ENCODE data around the gene IFITM1. TPM values are rescaled to one million over a fixed set of nuclear protein-coding genes. Genes with fewer than 3 reads are reported as not detected.
"Not testable (repeated sequence)": the region's sequence is repeated elsewhere in the genome, so short reads cannot be mapped to it uniquely, and the experiment has no call there.

The IFITM1 gene
- polyA plus RNA-seq, 1 donor = 137 TPM

- Histone ChIP-seq H3K36me3 (ENCODE audit: control insufficient read depth, insufficient read depth, low read length) (no peaks in the 10 kb centered on the region), H3K4me1 (ENCODE audit: control insufficient read depth, insufficient read depth, low read length) (peaks cover 23% of the 10 kb centered on the region), H3K27me3 (ENCODE audit: control insufficient read depth, insufficient read depth, low read length) (no peaks in the 10 kb centered on the region), H3K27ac (ENCODE audit: low read length) (peak overlapping the region; percentile 27), H3K4me3 (ENCODE audit: low read length) (no peak overlapping the region), H3K9me3 (ENCODE audit: control insufficient read depth, low read depth, low read length) (no peaks in the 10 kb centered on the region)
- WGBS (ENCODE audit: insufficient coverage, low lambda C conversion rate) = no CpG with 5 or more reads among the region's 15 CpGs
- DNase-seq = peak in 1 of 2 donors; percentile 39
Observed at GRCh38 chr11:335779-336658, 22.2 kb downstream of the IFITM1 start.

- H3K27ac ChIP-seq (ENCODE audit: low read length) = peak overlapping the region; percentile 27
- peaks cover 23% of the 10 kb centered on the region for H3K4me1 ChIP-seq (ENCODE audit: control insufficient read depth, insufficient read depth, low read length)
- no CpG with 5 or more reads among the region's 4 CpGs for WGBS (ENCODE audit: insufficient coverage, low lambda C conversion rate)
- no peaks in the 10 kb centered on the region for H3K27me3 ChIP-seq (ENCODE audit: control insufficient read depth, insufficient read depth, low read length)
- peak in 1 of 2 donors; percentile 57 for DNase-seq
- no peaks in the 10 kb centered on the region for H3K9me3 ChIP-seq (ENCODE audit: control insufficient read depth, low read depth, low read length)
- H3K4me3 ChIP-seq (ENCODE audit: low read length) = no peak overlapping the region
- no peaks in the 10 kb centered on the region for H3K36me3 ChIP-seq (ENCODE audit: control insufficient read depth, insufficient read depth, low read length)
Observed at GRCh38 chr11:336659-337198, 22.9 kb downstream of the IFITM1 start.

GRCh38 chr11:337711-338110 lies 23.9 kb downstream of the IFITM1 start:
- no peak for DNase-seq
- no CpG with 5 or more reads among the region's 6 CpGs for WGBS (ENCODE audit: insufficient coverage, low lambda C conversion rate)
- no peak overlapping the region for H3K27ac ChIP-seq (ENCODE audit: low read length)
- peaks cover 23% of the 10 kb centered on the region for H3K4me1 ChIP-seq (ENCODE audit: control insufficient read depth, insufficient read depth, low read length)
- H3K4me3 ChIP-seq (ENCODE audit: low read length) = no peak overlapping the region
- H3K27me3 ChIP-seq (ENCODE audit: control insufficient read depth, insufficient read depth, low read length) = no peaks in the 10 kb centered on the region
- H3K9me3 ChIP-seq (ENCODE audit: control insufficient read depth, low read depth, low read length) = no peaks in the 10 kb centered on the region
- H3K36me3 ChIP-seq (ENCODE audit: control insufficient read depth, insufficient read depth, low read length) = no peaks in the 10 kb centered on the region

GRCh38 chr11:339963-340362 lies 26.1 kb downstream of the IFITM1 start:
- DNase-seq = no peak
- Histone ChIP-seq H3K27me3 (ENCODE audit: control insufficient read depth, insufficient read depth, low read length) (no peaks in the 10 kb centered on the region), H3K9me3 (ENCODE audit: control insufficient read depth, low read depth, low read length) (no peaks in the 10 kb centered on the region), H3K27ac (ENCODE audit: low read length) (no peak overlapping the region), H3K36me3 (ENCODE audit: control insufficient read depth, insufficient read depth, low read length) (no peaks in the 10 kb centered on the region), H3K4me3 (ENCODE audit: low read length) (no peak overlapping the region), H3K4me1 (ENCODE audit: control insufficient read depth, insufficient read depth, low read length) (peaks cover 15% of the 10 kb centered on the region)
- WGBS (ENCODE audit: insufficient coverage, low lambda C conversion rate) = 100% methylated on average over 2 of the region's 2 CpGs

- H3K27me3 ChIP-seq (ENCODE audit: control insufficient read depth, insufficient read depth, low read length) = no peaks in the 10 kb centered on the region
- H3K4me3 ChIP-seq (ENCODE audit: low read length) = no peak overlapping the region
- no peak for DNase-seq
- H3K36me3 ChIP-seq (ENCODE audit: control insufficient read depth, insufficient read depth, low read length) = no peaks in the 10 kb centered on the region
- no peaks in the 10 kb centered on the region for H3K9me3 ChIP-seq (ENCODE audit: control insufficient read depth, low read depth, low read length)
- 75% methylated on average over 3 of the region's 5 CpGs for WGBS (ENCODE audit: insufficient coverage, low lambda C conversion rate)
- peaks cover 10% of the 10 kb centered on the region for H3K4me1 ChIP-seq (ENCODE audit: control insufficient read depth, insufficient read depth, low read length)
- no peak overlapping the region for H3K27ac ChIP-seq (ENCODE audit: low read length)
Observed at GRCh38 chr11:340539-341512, 27.0 kb downstream of the IFITM1 start.

GRCh38 chr11:342328-342727 lies 28.5 kb downstream of the IFITM1 start:
- 38% methylated on average over 1 of the region's 3 CpGs for WGBS (ENCODE audit: insufficient coverage, low lambda C conversion rate)

GRCh38 chr11:344836-345578 lies 31.2 kb downstream of the IFITM1 start:
- WGBS (ENCODE audit: insufficient coverage, low lambda C conversion rate) = 89% methylated on average over 3 of the region's 11 CpGs
- Histone ChIP-seq H3K36me3 (ENCODE audit: control insufficient read depth, insufficient read depth, low read length) (no peaks in the 10 kb centered on the region), H3K9me3 (ENCODE audit: control insufficient read depth, low read depth, low read length) (no peaks in the 10 kb centered on the region), H3K27me3 (ENCODE audit: control insufficient read depth, insufficient read depth, low read length) (no peaks in the 10 kb centered on the region), H3K4me3 (ENCODE audit: low read length) (no peak overlapping the region), H3K4me1 (ENCODE audit: control insufficient read depth, insufficient read depth, low read length) (peaks cover 2% of the 10 kb centered on the region), H3K27ac (ENCODE audit: low read length) (no peak overlapping the region)
- no peak for DNase-seq

More at GRCh38 chr11:342328-342727, 28.5 kb downstream of the IFITM1 start:
- DNase-seq = no peak
- Histone ChIP-seq H3K9me3 (ENCODE audit: control insufficient read depth, low read depth, low read length) (no peaks in the 10 kb centered on the region), H3K4me3 (ENCODE audit: low read length) (no peak overlapping the region), H3K27me3 (ENCODE audit: control insufficient read depth, insufficient read depth, low read length) (no peaks in the 10 kb centered on the region), H3K27ac (ENCODE audit: low read length) (no peak overlapping the region), H3K4me1 (ENCODE audit: control insufficient read depth, insufficient read depth, low read length) (no peaks in the 10 kb centered on the region), H3K36me3 (ENCODE audit: control insufficient read depth, insufficient read depth, low read length) (no peaks in the 10 kb centered on the region)

GRCh38 chr11:346529-346928 lies 32.7 kb downstream of the IFITM1 start:
- no peak for DNase-seq
- H3K9me3 ChIP-seq (ENCODE audit: control insufficient read depth, low read depth, low read length) = no peaks in the 10 kb centered on the region
- no peak overlapping the region for H3K4me3 ChIP-seq (ENCODE audit: low read length)
- H3K27me3 ChIP-seq (ENCODE audit: control insufficient read depth, insufficient read depth, low read length) = no peaks in the 10 kb centered on the region
- no peaks in the 10 kb centered on the region for H3K36me3 ChIP-seq (ENCODE audit: control insufficient read depth, insufficient read depth, low read length)
- peaks cover 17% of the 10 kb centered on the region for H3K4me1 ChIP-seq (ENCODE audit: control insufficient read depth, insufficient read depth, low read length)
- no CpG with 5 or more reads among the region's 3 CpGs for WGBS (ENCODE audit: insufficient coverage, low lambda C conversion rate)
- H3K27ac ChIP-seq (ENCODE audit: low read length) = no peak overlapping the region

GRCh38 chr11:349270-349954 lies 35.6 kb downstream of the IFITM1 start:
- H3K36me3 ChIP-seq (ENCODE audit: control insufficient read depth, insufficient read depth, low read length); H3K4me3 ChIP-seq (ENCODE audit: low read length); H3K27ac ChIP-seq (ENCODE audit: low read length); H3K27me3 ChIP-seq (ENCODE audit: control insufficient read depth, insufficient read depth, low read length); H3K9me3 ChIP-seq (ENCODE audit: control insufficient read depth, low read depth, low read length): not testable (repeated sequence)
- peaks cover 30% of the 10 kb centered on the region for H3K4me1 ChIP-seq (ENCODE audit: control insufficient read depth, insufficient read depth, low read length)
- DNase-seq = peak in 1 of 2 donors; percentile 44
- no CpG with 5 or more reads among the region's 8 CpGs for WGBS (ENCODE audit: insufficient coverage, low lambda C conversion rate)
